Endothelial cell of umbilical vein (primary cell): ENCODE data around the gene AATF. TPM values are rescaled to one million over a fixed set of nuclear protein-coding genes. Genes with fewer than 3 reads are reported as not detected.
A peak's percentile ranks its signal among the peaks of the same experiment; 100 is the strongest.

Experiments used
- BruUV-seq: library from RNA; stranded (reverse); fragments of 400-500 nt; replicated peaks from 2 replicates; lab custom pipeline; 2021; lab: Mats Ljungman, UMichigan
- CTCF ChIA-PET: fragments of 300-600, 350-600 bp; sonication (Branson Sonifier 250); formaldehyde crosslinking; loops from one replicate; lab custom pipeline; 2021; ENCODE audit warnings: antibody characterized with exemption, inconsistent platforms; lab: Charles Lee
- POLR2A ChIA-PET: fragments of 300-600, 350-600 bp; sonication (Branson Sonifier 250); formaldehyde crosslinking; loops from one replicate; lab custom pipeline; 2021; ENCODE audit warnings: antibody characterized with exemption, inconsistent platforms; lab: Charles Lee
- DNase-seq: peaks from one replicate; pipeline ENCODE4 v3.0.0-alpha.2; 2011; ENCODE audit warnings: low read depth, low spot score
- FAIRE-seq: peaks from 2 replicates; lab custom pipeline; 2011; peaks lifted over from hg19 to GRCh38; lab: Jason Lieb, UNC
- H2AFZ ChIP-seq: 2 replicates; pipeline ENCODE4 v1.6.0; 2012; ENCODE audit warnings: low read depth, low read length, control low read depth, inconsistent platforms
- H3K27ac ChIP-seq: 2 replicates; pipeline ENCODE4 v1.5.1; 2011; ENCODE audit warnings: low read depth, mild to moderate bottlenecking, control low read depth, low read length, moderate library complexity; ENCODE audit not compliant: insufficient read depth
- H3K27me3 ChIP-seq, 2 experiments: 2 replicates each; pipeline versions ENCODE4 v1.6.0 to v1.6.1; 2011; ENCODE audit warnings: low read length in 2 of 2, mixed read lengths in 1 of 2; ENCODE audit not compliant: control insufficient read depth in 2 of 2, insufficient read depth in 2 of 2
- H3K36me3 ChIP-seq, 2 experiments: 2 replicates in 1 of 2; 3 replicates in 1 of 2; pipeline ENCODE4 v1.5.1; 2011; ENCODE audit warnings: low read length in 2 of 2, mild to moderate bottlenecking in 1 of 2, moderate library complexity in 1 of 2; ENCODE audit not compliant: control insufficient read depth in 2 of 2, insufficient read depth in 2 of 2; ENCODE audit errors: extremely low read depth in 1 of 2
- H3K4me1 ChIP-seq: 3 replicates; pipeline ENCODE4 v1.5.1; 2011; ENCODE audit warnings: mild to moderate bottlenecking, low read length; ENCODE audit not compliant: control insufficient read depth, insufficient read depth; ENCODE audit errors: extremely low read depth
- H3K4me2 ChIP-seq: 2 replicates; pipeline ENCODE4 v1.6.1; 2011; ENCODE audit warnings: low read length, control low read depth, mixed read lengths; ENCODE audit not compliant: insufficient read depth
- H3K4me3 ChIP-seq, 3 experiments: fragments of 200-600 bp in 1 of 3; sonication (generic), shearing (Covaris generic) in 1 of 3; replicated peaks in 1 of 3; 2 replicates each; pipeline ENCODE4 v1.5.1; 2011 to 2016; ENCODE audit warnings: control low read depth in 3 of 3, low read length in 3 of 3, mild to moderate bottlenecking in 2 of 3, inconsistent platforms in 1 of 3, low read depth in 1 of 3, moderate library complexity in 1 of 3; ENCODE audit not compliant: insufficient read depth in 1 of 3
- H3K79me2 ChIP-seq: 2 replicates; pipeline ENCODE4 v1.6.0; 2012; ENCODE audit warnings: low read length, inconsistent platforms; ENCODE audit not compliant: control insufficient read depth, insufficient read depth
- H3K9ac ChIP-seq: replicated peaks from 2 replicates; pipeline ENCODE3; 2011; ENCODE audit warnings: low read length, control low read depth; ENCODE audit not compliant: insufficient read depth; ENCODE audit errors: extremely low read depth
- H3K9me1 ChIP-seq: replicated peaks from 3 replicates; pipeline ENCODE4 v1.6.0; 2011; ENCODE audit warnings: mild to moderate bottlenecking, low read length; ENCODE audit not compliant: control insufficient read depth, insufficient read depth; ENCODE audit errors: extremely low read depth
- H3K9me3 ChIP-seq: replicated peaks from 2 replicates; pipeline ENCODE4 v1.5.1; 2012; ENCODE audit warnings: low read length, inconsistent platforms; ENCODE audit not compliant: control insufficient read depth, insufficient read depth
- H4K20me1 ChIP-seq: replicated peaks from 2 replicates; pipeline ENCODE3; 2011; ENCODE audit warnings: mild to moderate bottlenecking, low read length; ENCODE audit not compliant: control insufficient read depth, insufficient read depth; ENCODE audit errors: extremely low read depth
- CTCF ChIP-seq, 2 donors: IDR thresholded peaks; 1 replicate in 1 of 2; 2 replicates in 1 of 2; pipeline ENCODE4 v1.5.1; 2011; ENCODE audit warnings: low read length in 2 of 2, mild to moderate bottlenecking in 2 of 2, moderate library complexity in 2 of 2, control low read depth in 1 of 2, inconsistent platforms in 1 of 2, low read depth in 1 of 2; ENCODE audit not compliant: insufficient read depth in 1 of 2; ENCODE audit errors: extremely low read depth in 1 of 2
- EZH2 ChIP-seq: IDR thresholded peaks from 2 replicates; pipeline ENCODE4 v1.6.1; 2012; ENCODE audit warnings: borderline replicate concordance, low read depth, mild to moderate bottlenecking, moderate library complexity, low read length, inconsistent platforms; ENCODE audit not compliant: severe bottlenecking
- FOS ChIP-seq: IDR thresholded peaks from 2 replicates; pipeline ENCODE4 v1.6.1; 2011; ENCODE audit warnings: mild to moderate bottlenecking, low read length, moderate library complexity, borderline replicate concordance; ENCODE audit not compliant: insufficient read depth
- GATA2 ChIP-seq: IDR thresholded peaks from 2 replicates; pipeline ENCODE4 v1.7.0; 2011; ENCODE audit warnings: low read depth, mild to moderate bottlenecking, moderate library complexity, mixed read lengths, low read length; ENCODE audit not compliant: insufficient read length, insufficient read depth
- JUN ChIP-seq: IDR thresholded peaks from 2 replicates; pipeline ENCODE4 v1.6.1; 2011; ENCODE audit warnings: borderline replicate concordance, low read depth; ENCODE audit not compliant: insufficient read length, insufficient read depth
- MYC ChIP-seq: IDR thresholded peaks from one replicate; pipeline ENCODE4 v1.6.1; 2011; ENCODE audit warnings: mild to moderate bottlenecking, low read depth, low read length
- POLR2A ChIP-seq: IDR thresholded peaks from 2 replicates; pipeline ENCODE4 v1.6.1; 2012; ENCODE audit warnings: low read depth, mild to moderate bottlenecking, control low read depth, low read length
- POLR2AphosphoS5 ChIP-seq: IDR thresholded peaks from 2 replicates; pipeline ENCODE4 v1.6.1; 2012; ENCODE audit warnings: low read depth, mild to moderate bottlenecking, control low read depth, low read length, moderate library complexity; ENCODE audit not compliant: insufficient read depth
- dilution Hi-C: fragments of 300-500 bp; cut with MboI; formaldehyde crosslinking; loops from one replicate; pipeline ENCODE4 v1.15.0; 2019; ENCODE audit warnings: low sequenced_read_pairs; ENCODE audit not compliant: extremely low pct_ligation_motif_present
- intact Hi-C: fragments of 100-400 bp; cut with micrococcal nuclease; formaldehyde crosslinking; loops from one replicate; pipeline ENCODE4 v1.10.0; 2022
- polyA plus RNA-seq, 4 experiments: library from polyadenylated mRNA; depleted of rRNA in 3 of 4; stranded (reverse) in 3 of 4; unstranded in 1 of 4; fragments of >200 nt; gene quantifications; 2 replicates each; pipeline versions ENCODE4 v1.2.1 to v1.2.3, GENCODE V29; 2011 to 2012; ENCODE audit warnings: missing spikeins in 1 of 4
- total RNA-seq: library from RNA; stranded (reverse); gene quantifications from 2 replicates; pipeline ENCODE4 v1.2.3, GENCODE V29; 2021
- TF ChIP-seq, protein P1 (sequence below): IDR thresholded peaks from 2 replicates; pipeline ENCODE4 v1.6.1; 2011; ENCODE audit not compliant: insufficient read depth, insufficient read length

AATF gene
- total and polyA plus RNA-seq, 2 donors (not counting 3 experiments of a cell fraction or from before 2014, with no cell fraction given) = 15.7 to 47.2 TPM

GRCh38 chr17:36940313-36941264 is 8.2 kb upstream of the AATF start:
- no TSS peak for BruUV-seq

GRCh38 chr17:36941265-36942010 is 7.3 kb upstream of the AATF start:
- intact Hi-C loops = no loop called here
- Histone ChIP-seq H2AFZ (no peak overlapping the region), H3K9ac (no peak overlapping the region), H3K4me3 (no peak overlapping the region), H4K20me1 (no peaks in the 10 kb centered on the region), H3K9me1 (no peaks in the 10 kb centered on the region), H3K79me2 (no peaks in the 10 kb centered on the region), H3K36me3 (no peaks in the 10 kb centered on the region), H3K9me3 (no peaks in the 10 kb centered on the region), H3K27ac (no peak overlapping the region), H3K4me1 (peaks cover 7% of the 10 kb centered on the region), H3K4me2 (no peak overlapping the region), H3K27me3 (peaks cover 87 to 100% of the 10 kb centered on the region in 2 experiments)
- ChIA-PET POLR2A (no interaction called here), CTCF (no interaction called here)
- no peak for DNase-seq
- TF ChIP-seq GATA2 (no peak), POLR2AphosphoS5 (no peak), MYC (no peak), FOS (no peak), CTCF (IDR thresholded peaks at IDR 0.05; ENCODE audit: extremely low read depth in 1 of 2, insufficient read depth in 1 of 2, low read depth in 1 of 2, low read length in 2 of 2) (no peak), POLR2A (no peak), JUN (no peak), EZH2 (peak; percentile 22)
- TF ChIP-seq, protein P1, sequence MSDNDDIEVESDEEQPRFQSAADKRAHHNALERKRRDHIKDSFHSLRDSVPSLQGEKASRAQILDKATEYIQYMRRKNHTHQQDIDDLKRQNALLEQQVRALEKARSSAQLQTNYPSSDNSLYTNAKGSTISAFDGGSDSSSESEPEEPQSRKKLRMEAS = no peak
- FAIRE-seq = no peak
- BruUV-seq = no TSS peak
- dilution Hi-C loops = no loop called here

More at GRCh38 chr17:36940313-36941264, 8.2 kb upstream of the AATF start:
- peaks cover 10% of the 10 kb centered on the region for H3K4me1 ChIP-seq
- H3K4me3 ChIP-seq = no peak overlapping the region
- no peaks in the 10 kb centered on the region for H3K79me2 ChIP-seq
- no peaks in the 10 kb centered on the region for H3K9me3 ChIP-seq
- H2AFZ ChIP-seq = no peak overlapping the region
- no peak overlapping the region for H3K4me2 ChIP-seq
- intact Hi-C loops = no loop called here
- FAIRE-seq (no peak), DNase-seq (no peak)
- peaks cover 87 to 100% of the 10 kb centered on the region in 2 experiments for H3K27me3 ChIP-seq
- H3K9ac ChIP-seq = no peak overlapping the region
- H3K27ac ChIP-seq = no peak overlapping the region
- H4K20me1 ChIP-seq = no peaks in the 10 kb centered on the region
- H3K9me1 ChIP-seq = no peaks in the 10 kb centered on the region
- ChIA-PET POLR2A (no interaction called here), CTCF (no interaction called here)
- H3K36me3 ChIP-seq = no peaks in the 10 kb centered on the region
- peak; percentile 87 for TF ChIP-seq EZH2
- no peak for TF ChIP-seq FOS
- dilution Hi-C loops = no loop called here
